B cell (primary cell): ENCODE results near the gene HHATL. TPM values are rescaled to one million over a fixed set of nuclear protein-coding genes. Genes with fewer than 3 reads are reported as not detected.

Source experiments
- ATAC-seq: fragments of 200-7000 bp; cut with Tn5 transposase; one replicate; pipeline ENCODE4 v1.10.0; 2021; ENCODE audit warnings: low read depth, mild to moderate bottlenecking, moderate number of reproducible peaks, moderate library complexity
- CTCF ChIA-PET: fragments of 350-600 bp; sonication (Branson Sonifier 250); formaldehyde crosslinking; loops from one replicate; lab custom pipeline; 2021; ENCODE audit warnings: antibody characterized with exemption, inconsistent platforms; lab: Charles Lee
- POLR2A ChIA-PET: fragments of 350-600 bp; sonication (Branson Sonifier 250); formaldehyde crosslinking; loops from one replicate; lab custom pipeline; 2021; ENCODE audit warnings: antibody characterized with exemption; lab: Charles Lee
- DNase-seq: peaks from one replicate; pipeline ENCODE4 v3.0.0; 2013
- H2AFZ ChIP-seq: 2 replicates; pipeline ENCODE4 v1.6.1; 2012; ENCODE audit warnings: mild to moderate bottlenecking, low read depth, low read length; ENCODE audit not compliant: insufficient read depth, poor library complexity, severe bottlenecking
- H3K27ac ChIP-seq, 2 donors: 1 replicate in 1 of 2; 2 replicates in 1 of 2; pipeline ENCODE4 v1.5.1; 2012 to 2013; ENCODE audit warnings: low read length in 2 of 2, mild to moderate bottlenecking in 2 of 2, moderate library complexity in 1 of 2
- H3K27me3 ChIP-seq, 4 experiments: fragments of 200-600 bp in 1 of 4; sonication (generic) in 1 of 4; replicated peaks in 1 of 4; 1 replicate in 2 of 4; 2 replicates in 2 of 4; pipeline versions ENCODE4 v1.6.1 to v1.7.0; 2013 to 2016; ENCODE audit warnings: low read length in 3 of 4, mild to moderate bottlenecking in 2 of 4, mixed read lengths in 1 of 4, moderate library complexity in 1 of 4; ENCODE audit not compliant: insufficient read depth in 4 of 4, control insufficient read depth in 3 of 4; ENCODE audit errors: control extremely low read depth in 1 of 4
- H3K36me3 ChIP-seq, 2 experiments: replicated peaks in 1 of 2; 1 replicate in 1 of 2; 2 replicates in 1 of 2; pipeline versions ENCODE4 v1.6.1 to v1.7.1; 2013; ENCODE audit warnings: low read length in 1 of 2; ENCODE audit not compliant: insufficient read depth in 2 of 2, control insufficient read depth in 1 of 2; ENCODE audit errors: control extremely low read depth in 1 of 2, extremely low read depth in 1 of 2
- H3K4me1 ChIP-seq, 2 donors: fragments of 200-600 bp in 1 of 2; sonication (generic) in 1 of 2; 1 replicate in 1 of 2; 2 replicates in 1 of 2; pipeline versions ENCODE4 v1.5.1 to v1.6.1; 2013 to 2017; ENCODE audit warnings: low read length in 2 of 2; ENCODE audit not compliant: control insufficient read depth in 2 of 2, insufficient read depth in 2 of 2
- H3K4me2 ChIP-seq: replicated peaks from 2 replicates; pipeline ENCODE3; 2012; ENCODE audit warnings: mild to moderate bottlenecking, low read depth, low read length; ENCODE audit not compliant: poor library complexity, severe bottlenecking
- H3K4me3 ChIP-seq, 5 experiments: fragments of 200-600 bp in 1 of 5; sonication (generic) in 1 of 5; 1 replicate in 3 of 5; 2 replicates in 2 of 5; pipeline versions ENCODE4 v1.5.1 to v1.7.0; 2011 to 2016; ENCODE audit warnings: low read length in 4 of 5, mild to moderate bottlenecking in 4 of 5, low read depth in 2 of 5, control low read depth in 1 of 5, moderate library complexity in 1 of 5; ENCODE audit not compliant: insufficient read depth in 1 of 5; ENCODE audit errors: control extremely low read depth in 1 of 5, extremely low read depth in 1 of 5
- H3K79me2 ChIP-seq: fragments of 200-600 bp; sonication (generic); one replicate; pipeline ENCODE4 v1.6.0; 2016; ENCODE audit warnings: low read length; ENCODE audit not compliant: control insufficient read depth, insufficient read depth
- H3K9ac ChIP-seq: fragments of 200-600 bp; sonication (generic); 2 replicates; pipeline ENCODE4 v1.6.1; 2017; ENCODE audit warnings: mild to moderate bottlenecking, low read length, moderate library complexity
- H3K9me3 ChIP-seq, 3 donors: one replicate each; pipeline versions ENCODE4 v1.6.1 to v1.7.1; 2013; ENCODE audit warnings: low read length in 2 of 3; ENCODE audit not compliant: control insufficient read depth in 2 of 3, insufficient read depth in 1 of 3; ENCODE audit errors: control extremely low read depth in 1 of 3
- H4K20me1 ChIP-seq: 2 replicates; pipeline ENCODE4 v1.6.0; 2012; ENCODE audit warnings: mild to moderate bottlenecking, low read length; ENCODE audit not compliant: insufficient read depth, control insufficient read depth, poor library complexity, severe bottlenecking
- H3K27ac Mint-ChIP-seq: one replicate; pipeline ENCODE4 v1.8.0; 2021; ENCODE audit warnings: mixed read lengths
- H3K27me3 Mint-ChIP-seq: one replicate; pipeline ENCODE4 v1.8.0; 2021; ENCODE audit warnings: mixed read lengths
- H3K4me1 Mint-ChIP-seq: one replicate; pipeline ENCODE4 v1.8.0; 2021; ENCODE audit warnings: mixed read lengths
- H3K4me3 Mint-ChIP-seq: one replicate; pipeline ENCODE4 v1.8.0; 2021; ENCODE audit warnings: mixed read lengths
- H3K9me3 Mint-ChIP-seq: one replicate; pipeline ENCODE4 v1.8.0; 2022; ENCODE audit warnings: mixed read lengths; ENCODE audit not compliant: insufficient read depth
- EZH2 ChIP-seq: IDR thresholded peaks from 2 replicates; pipeline ENCODE4 v1.6.1; 2012; ENCODE audit warnings: borderline replicate concordance, low read depth, mild to moderate bottlenecking, moderate library complexity, low read length; ENCODE audit not compliant: insufficient read depth, poor library complexity, severe bottlenecking
- WGBS: methylation state at CpG from one replicate; pipeline ENCODE4 v1.1.5; 2013; ENCODE audit warnings: missing lambda C conversion rate; ENCODE audit not compliant: insufficient coverage; 5-methylcytosine and 5-hydroxymethylcytosine counted together
- intact Hi-C: fragments of 100-400 bp; cut with micrococcal nuclease; formaldehyde crosslinking; loops from one replicate; pipeline ENCODE4 v1.10.0; 2022
- polyA plus RNA-seq: library from polyadenylated mRNA; depleted of rRNA; stranded (reverse); fragments of >200 nt; gene quantifications from 2 replicates; pipeline ENCODE4 v1.2.3, GENCODE V29; 2012
- total RNA-seq, 2 donors: library from RNA; stranded (reverse); fragments of 120-200 nt in 1 of 2; gene quantifications; 1 replicate in 1 of 2; 2 replicates in 1 of 2; pipeline versions ENCODE4 v1.2.3 to v1.2.4, GENCODE V29; 2013 to 2022
- TF ChIP-seq, protein P1 (sequence below): fragments of 200-600 bp; IDR thresholded peaks from one replicate; pipeline ENCODE4 v1.8.0; 2022; ENCODE audit warnings: antibody characterized with exemption, mild to moderate bottlenecking

Gene HHATL
- total and polyA plus RNA-seq, 2 donors (not counting 1 experiment from before 2014, with no cell fraction given), result not detected

DNA sequence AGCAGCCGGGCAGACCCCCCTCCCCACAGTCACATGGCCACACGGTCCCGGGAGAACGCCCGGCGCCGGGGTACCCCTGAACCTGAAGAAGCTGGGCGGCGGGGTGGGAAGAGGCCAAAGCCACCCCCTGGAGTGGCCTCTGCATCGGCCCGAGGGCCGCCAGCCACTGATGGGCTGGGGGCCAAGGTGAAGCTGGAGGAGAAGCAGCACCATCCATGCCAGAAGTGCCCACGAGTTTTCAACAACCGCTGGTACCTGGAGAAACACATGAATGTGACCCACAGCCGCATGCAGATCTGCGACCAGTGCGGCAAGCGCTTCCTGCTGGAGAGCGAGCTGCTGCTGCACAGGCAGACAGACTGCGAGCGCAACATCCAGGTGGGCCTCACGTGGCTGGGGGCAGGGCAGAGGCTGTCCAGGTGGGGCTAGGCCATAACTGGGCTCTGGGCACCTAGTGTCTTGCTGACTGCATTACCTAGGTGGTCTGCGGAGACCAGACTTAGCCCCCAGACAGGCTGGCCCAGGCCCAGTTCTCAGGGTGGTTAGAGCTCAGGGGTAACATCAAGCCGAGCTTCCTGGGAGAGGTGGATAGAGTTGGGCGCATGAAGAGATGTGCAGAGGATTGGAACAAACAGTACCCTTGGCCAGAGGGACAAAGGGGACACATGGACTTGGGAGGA, 43.0 kb downstream of the HHATL start:
- Mint-ChIP-seq H3K27ac (no peak overlapping the region), H3K9me3 (no peaks in the 10 kb centered on the region), H3K27me3 (no peaks in the 10 kb centered on the region), H3K4me3 (no peak overlapping the region), H3K4me1 (peaks cover 9% of the 10 kb centered on the region)
- Histone ChIP-seq H3K4me1 (peaks cover 15 to 23% of the 10 kb centered on the region in 2 donors), H3K36me3 (no peaks in the 10 kb centered on the region), H3K9me3 (no peaks in the 10 kb centered on the region), H3K4me2 (no peak overlapping the region), H3K79me2 (no peaks in the 10 kb centered on the region), H3K9ac (no peak overlapping the region), H4K20me1 (no peaks in the 10 kb centered on the region), H3K27me3 (no peaks in the 10 kb centered on the region), H2AFZ (no peak overlapping the region), H3K27ac (no peak overlapping the region), H3K4me3 (no peak overlapping the region)
- ChIA-PET CTCF (no interaction called here), POLR2A (no interaction called here)
- intact Hi-C loops, result loop anchor here (5.0 kb wide), 1 partner anchor 83 kb away; no protein-coding TSS in a partner anchor
- DNase-seq (no peak), ATAC-seq (no peak)
- TF ChIP-seq, protein P1, sequence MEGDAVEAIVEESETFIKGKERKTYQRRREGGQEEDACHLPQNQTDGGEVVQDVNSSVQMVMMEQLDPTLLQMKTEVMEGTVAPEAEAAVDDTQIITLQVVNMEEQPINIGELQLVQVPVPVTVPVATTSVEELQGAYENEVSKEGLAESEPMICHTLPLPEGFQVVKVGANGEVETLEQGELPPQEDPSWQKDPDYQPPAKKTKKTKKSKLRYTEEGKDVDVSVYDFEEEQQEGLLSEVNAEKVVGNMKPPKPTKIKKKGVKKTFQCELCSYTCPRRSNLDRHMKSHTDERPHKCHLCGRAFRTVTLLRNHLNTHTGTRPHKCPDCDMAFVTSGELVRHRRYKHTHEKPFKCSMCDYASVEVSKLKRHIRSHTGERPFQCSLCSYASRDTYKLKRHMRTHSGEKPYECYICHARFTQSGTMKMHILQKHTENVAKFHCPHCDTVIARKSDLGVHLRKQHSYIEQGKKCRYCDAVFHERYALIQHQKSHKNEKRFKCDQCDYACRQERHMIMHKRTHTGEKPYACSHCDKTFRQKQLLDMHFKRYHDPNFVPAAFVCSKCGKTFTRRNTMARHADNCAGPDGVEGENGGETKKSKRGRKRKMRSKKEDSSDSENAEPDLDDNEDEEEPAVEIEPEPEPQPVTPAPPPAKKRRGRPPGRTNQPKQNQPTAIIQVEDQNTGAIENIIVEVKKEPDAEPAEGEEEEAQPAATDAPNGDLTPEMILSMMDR, result no peak
- TF ChIP-seq EZH2, result no peak
- WGBS, result 90% methylated on average over 22 of the region's 25 CpGs

DNA sequence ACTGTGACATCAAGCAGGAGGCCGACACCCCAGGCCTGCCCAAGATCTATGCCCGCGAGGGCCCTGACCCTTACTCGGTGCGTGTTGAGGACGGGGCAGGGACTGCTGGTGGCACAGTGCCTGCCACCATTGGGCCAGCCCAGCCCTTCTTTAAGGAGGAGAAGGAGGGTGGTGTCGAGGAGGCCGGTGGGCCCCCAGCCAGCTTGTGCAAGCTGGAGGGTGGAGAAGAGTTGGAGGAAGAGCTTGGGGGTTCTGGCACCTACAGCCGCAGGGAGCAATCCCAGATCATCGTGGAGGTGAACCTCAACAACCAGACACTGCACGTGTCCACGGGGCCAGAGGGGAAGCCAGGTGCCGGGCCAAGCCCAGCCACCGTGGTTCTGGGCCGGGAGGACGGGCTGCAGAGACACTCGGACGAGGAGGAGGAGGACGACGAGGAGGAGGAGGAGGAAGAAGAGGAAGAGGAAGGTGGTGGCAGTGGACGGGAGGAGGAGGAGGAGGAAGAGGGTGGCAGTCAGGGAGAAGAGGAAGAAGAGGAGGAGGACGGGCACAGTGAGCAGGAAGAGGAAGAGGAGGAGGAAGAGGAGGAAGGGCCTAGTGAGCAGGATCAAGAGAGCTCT, 43.7 kb downstream of the HHATL start:
- 91% methylated on average over 21 of the region's 22 CpGs for WGBS

More for the DNA sequence above, 43.7 kb downstream of the HHATL start:
- Histone ChIP-seq H3K27me3 (peaks cover 0 to 1% (median 0%) of the 10 kb centered on the region in 4 experiments), H4K20me1 (no peaks in the 10 kb centered on the region), H3K9me3 (no peaks in the 10 kb centered on the region), H3K36me3 (no peaks in the 10 kb centered on the region), H3K4me2 (no peak overlapping the region), H3K27ac (no peak overlapping the region), H3K4me1 (peaks cover 13 to 20% of the 10 kb centered on the region in 2 donors), H3K9ac (no peak overlapping the region), H3K4me3 (no peak overlapping the region), H3K79me2 (no peaks in the 10 kb centered on the region), H2AFZ (no peak overlapping the region)
- Mint-ChIP-seq H3K27me3 (no peaks in the 10 kb centered on the region), H3K9me3 (no peaks in the 10 kb centered on the region), H3K4me3 (no peak overlapping the region), H3K27ac (no peak overlapping the region), H3K4me1 (peaks cover 5% of the 10 kb centered on the region)
- intact Hi-C loops, result no loop called here
- DNase-seq, result no peak
- POLR2A ChIA-PET, result no interaction called here
- ATAC-seq, result no peak
- TF ChIP-seq EZH2, result no peak
- TF ChIP-seq, protein P1, result no peak
- CTCF ChIA-PET, result no interaction called here
